Measurements from ENCODE around the gene FAM163A.

FAM163A gene

GRCh38 chr1:179821524-179821923 lies 78.4 kb downstream of the FAM163A start:
- TF ChIP-seq ZFX (IDR thresholded peaks at IDR 0.05; ENCODE audit: borderline replicate concordance), result no peak
- H3K27ac ChIP-seq, result no peak overlapping the region

DNA sequence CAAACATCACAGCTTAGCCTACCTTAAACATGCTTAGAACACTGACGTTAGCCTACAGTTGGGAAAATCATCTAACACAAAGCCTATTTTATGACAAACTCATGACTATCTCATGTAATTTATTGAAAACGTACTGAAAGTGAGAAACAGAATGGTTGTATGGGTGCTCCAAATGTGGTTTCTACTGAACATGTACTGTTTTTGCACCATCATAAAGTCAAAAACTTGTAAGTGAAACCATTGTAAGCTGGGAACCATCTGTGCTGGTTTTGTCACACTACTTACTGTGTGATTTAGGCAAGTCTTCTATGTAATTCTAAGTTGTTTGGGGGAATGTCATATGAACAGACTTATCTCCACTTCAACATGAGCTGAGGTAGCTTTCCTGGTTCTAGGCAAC lies 79.0 kb downstream of the FAM163A start:
- H3K27ac ChIP-seq, result no peak overlapping the region
- TF ChIP-seq, protein P1, sequence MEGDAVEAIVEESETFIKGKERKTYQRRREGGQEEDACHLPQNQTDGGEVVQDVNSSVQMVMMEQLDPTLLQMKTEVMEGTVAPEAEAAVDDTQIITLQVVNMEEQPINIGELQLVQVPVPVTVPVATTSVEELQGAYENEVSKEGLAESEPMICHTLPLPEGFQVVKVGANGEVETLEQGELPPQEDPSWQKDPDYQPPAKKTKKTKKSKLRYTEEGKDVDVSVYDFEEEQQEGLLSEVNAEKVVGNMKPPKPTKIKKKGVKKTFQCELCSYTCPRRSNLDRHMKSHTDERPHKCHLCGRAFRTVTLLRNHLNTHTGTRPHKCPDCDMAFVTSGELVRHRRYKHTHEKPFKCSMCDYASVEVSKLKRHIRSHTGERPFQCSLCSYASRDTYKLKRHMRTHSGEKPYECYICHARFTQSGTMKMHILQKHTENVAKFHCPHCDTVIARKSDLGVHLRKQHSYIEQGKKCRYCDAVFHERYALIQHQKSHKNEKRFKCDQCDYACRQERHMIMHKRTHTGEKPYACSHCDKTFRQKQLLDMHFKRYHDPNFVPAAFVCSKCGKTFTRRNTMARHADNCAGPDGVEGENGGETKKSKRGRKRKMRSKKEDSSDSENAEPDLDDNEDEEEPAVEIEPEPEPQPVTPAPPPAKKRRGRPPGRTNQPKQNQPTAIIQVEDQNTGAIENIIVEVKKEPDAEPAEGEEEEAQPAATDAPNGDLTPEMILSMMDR (IDR thresholded peaks at IDR 0.05), result no peak
- no peak for TF ChIP-seq ZFX (IDR thresholded peaks at IDR 0.05; ENCODE audit: borderline replicate concordance)

GRCh38 chr1:179823693-179824092 lies 80.6 kb downstream of the FAM163A start:
- no peak overlapping the region for H3K27ac ChIP-seq
- TF ChIP-seq ZFX (IDR thresholded peaks at IDR 0.05; ENCODE audit: borderline replicate concordance), result no peak
- TF ChIP-seq, protein P1 (IDR thresholded peaks at IDR 0.05), result no peak

DNA sequence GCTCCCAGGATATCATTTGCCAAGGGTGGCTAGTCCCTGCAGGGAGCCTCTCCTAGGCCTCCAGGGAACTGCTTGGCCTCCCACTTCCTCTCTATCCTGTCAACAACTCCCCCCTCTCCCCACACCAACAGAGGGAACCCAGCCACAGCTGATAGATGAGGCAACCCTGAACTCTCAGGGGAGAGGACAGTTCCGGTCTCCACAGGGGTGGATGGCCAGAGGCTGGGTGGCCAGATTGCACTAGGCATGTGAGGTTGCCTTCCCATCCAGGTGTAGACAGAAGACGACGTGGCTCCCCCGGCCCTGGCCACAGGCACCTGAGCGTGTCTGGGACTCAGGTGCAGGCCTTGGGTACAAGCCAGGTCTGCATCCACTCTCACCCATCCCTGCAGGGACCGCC lies 81.2 kb downstream of the FAM163A start:
- no peak overlapping the region for H3K27ac ChIP-seq
- TF ChIP-seq, protein P1 (IDR thresholded peaks at IDR 0.05), result no peak
- no peak for TF ChIP-seq ZFX (IDR thresholded peaks at IDR 0.05; ENCODE audit: borderline replicate concordance)

- no peak for TF ChIP-seq ZFX (IDR thresholded peaks at IDR 0.05; ENCODE audit: borderline replicate concordance)
- TF ChIP-seq, protein P1 (IDR thresholded peaks at IDR 0.05), result no peak
- no peak overlapping the region for H3K27ac ChIP-seq
These were observed 82.1 kb downstream of the FAM163A start for GRCh38 chr1:179825206-179825605.

DNA sequence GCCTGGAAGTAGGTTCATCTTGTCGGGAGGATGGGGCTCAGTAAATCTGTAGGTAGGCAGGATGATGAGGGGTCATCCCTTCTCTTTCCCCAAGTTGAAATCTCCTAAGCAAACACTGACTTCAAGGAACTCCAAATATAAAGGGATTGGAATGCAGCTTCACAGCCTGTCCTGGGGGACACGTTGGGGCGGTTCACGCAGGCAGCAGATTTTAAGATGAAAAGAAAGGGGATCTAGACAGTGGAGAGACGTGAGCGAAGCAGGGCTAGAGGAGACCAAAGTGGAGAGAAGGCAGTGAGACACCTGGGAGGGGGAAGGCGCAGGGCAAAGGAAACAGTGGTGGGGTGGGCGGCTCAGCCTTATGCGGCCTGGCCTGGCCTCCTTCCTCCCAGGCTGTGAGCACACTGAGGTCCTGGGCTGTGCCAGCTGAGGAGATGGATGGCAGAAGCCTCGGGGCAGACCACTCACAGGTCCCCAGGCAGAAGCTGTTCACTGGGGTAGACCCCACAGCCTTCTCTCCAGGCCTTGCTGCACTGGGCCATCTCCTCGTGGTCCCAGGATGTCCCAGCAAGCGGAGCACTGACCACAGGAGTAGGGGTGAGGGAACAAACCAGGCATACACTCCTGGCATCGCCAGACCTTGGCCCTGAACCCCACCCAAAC lies 82.8 kb downstream of the FAM163A start:
- H3K27ac ChIP-seq, result no peak overlapping the region
- TF ChIP-seq ZFX (IDR thresholded peaks at IDR 0.05; ENCODE audit: borderline replicate concordance), result no peak
- TF ChIP-seq, protein P1 (IDR thresholded peaks at IDR 0.05), result no peak

- TF ChIP-seq, protein P1 (IDR thresholded peaks at IDR 0.05), result no peak
- no peak for TF ChIP-seq ZFX (IDR thresholded peaks at IDR 0.05; ENCODE audit: borderline replicate concordance)
- H3K27ac ChIP-seq, result no peak overlapping the region
These were observed 83.7 kb downstream of the FAM163A start for GRCh38 chr1:179826626-179827280.
